ENCODE data around the gene SEC22B. TPM values are rescaled to one million over a fixed set of nuclear protein-coding genes. Genes with fewer than 3 reads are reported as not detected.
"Not testable (repeated sequence)": the region's sequence is repeated elsewhere in the genome, so short reads cannot be mapped to it uniquely, and the experiment has no call there.

SEC22B gene
- total RNA-seq, 1 experiment from 2014 or later: 38.4 TPM

DNA sequence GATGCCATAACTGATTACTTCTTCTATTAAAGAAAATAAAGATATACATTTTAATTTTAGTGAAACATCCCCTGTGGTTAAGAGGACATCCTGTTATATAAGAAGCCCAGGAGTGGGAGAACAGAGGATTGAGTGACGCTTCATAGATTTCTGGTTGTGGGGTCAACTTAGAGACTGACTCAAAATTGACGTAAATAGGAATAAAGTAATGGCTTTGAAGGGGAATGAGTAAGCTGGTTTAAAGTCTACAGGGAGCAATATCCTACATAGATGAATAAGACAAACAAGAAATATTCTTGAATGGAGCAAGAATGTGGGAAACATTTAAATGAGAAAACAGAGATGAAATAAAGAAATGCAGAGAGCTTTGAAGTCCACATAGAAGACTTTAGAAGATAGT is 60.2 kb downstream of the SEC22B start:
- DNase-seq (ENCODE audit: low read depth): not testable (repeated sequence)

DNA sequence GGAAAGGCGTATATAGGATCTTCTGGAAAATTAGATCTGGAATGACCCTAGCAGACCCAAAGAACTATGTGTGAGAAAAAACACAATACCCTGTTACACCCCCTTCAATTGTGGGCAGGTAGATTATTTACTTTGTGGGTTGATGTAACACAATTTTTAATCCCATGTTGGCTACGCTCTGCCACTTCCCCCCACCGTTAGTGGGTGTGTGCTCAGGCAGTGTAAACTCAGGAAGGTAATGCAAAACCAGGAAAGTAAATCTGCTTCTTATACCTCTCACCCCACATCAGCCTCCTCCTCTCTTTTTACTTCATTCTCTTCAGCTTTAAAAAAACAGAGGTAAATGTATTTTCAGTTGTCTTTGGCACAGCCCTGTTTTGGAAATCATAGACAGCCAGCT is 63.2 kb downstream of the SEC22B start:
- DNase-seq (ENCODE audit: low read depth): not testable (repeated sequence)

DNA sequence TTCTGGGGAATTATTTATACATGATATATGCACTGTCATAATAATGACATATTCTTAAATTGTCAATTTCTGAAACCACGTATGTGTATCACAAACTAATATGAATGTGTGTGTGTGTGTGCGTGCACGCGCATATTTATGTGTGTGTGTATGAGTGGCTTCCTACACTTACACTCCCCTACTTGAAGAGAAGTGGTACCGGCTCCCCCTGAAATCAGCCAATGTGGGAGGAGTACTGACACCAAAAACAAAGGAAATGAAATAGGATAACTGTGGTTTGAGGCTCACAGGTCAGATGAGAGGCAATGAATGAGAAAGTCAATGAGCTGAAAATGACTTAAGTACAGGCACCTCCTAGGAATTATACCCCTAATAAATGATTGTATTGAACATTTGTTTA is 64.1 kb downstream of the SEC22B start:
- DNase-seq (ENCODE audit: low read depth): peak; percentile 27

DNA sequence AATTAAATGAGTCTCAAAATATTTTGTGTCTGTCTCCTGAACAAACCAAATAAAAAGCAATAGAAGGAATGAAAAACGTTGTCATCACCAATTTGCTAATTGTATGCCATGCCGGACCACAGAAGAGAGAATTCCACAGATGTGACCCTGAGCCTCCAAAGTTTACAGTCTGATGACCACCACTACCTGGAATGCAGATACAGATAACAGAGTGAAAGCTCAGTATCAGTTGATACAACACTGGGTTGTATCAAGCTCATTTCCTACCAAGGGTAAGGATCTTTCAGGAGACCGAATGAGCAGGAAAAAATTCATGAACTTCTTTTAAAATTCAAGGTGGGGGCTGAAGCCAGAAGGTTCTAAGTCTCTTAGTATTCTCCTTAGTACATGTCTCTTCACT is 64.5 kb downstream of the SEC22B start:
- not testable (repeated sequence) for DNase-seq (ENCODE audit: low read depth)

DNA sequence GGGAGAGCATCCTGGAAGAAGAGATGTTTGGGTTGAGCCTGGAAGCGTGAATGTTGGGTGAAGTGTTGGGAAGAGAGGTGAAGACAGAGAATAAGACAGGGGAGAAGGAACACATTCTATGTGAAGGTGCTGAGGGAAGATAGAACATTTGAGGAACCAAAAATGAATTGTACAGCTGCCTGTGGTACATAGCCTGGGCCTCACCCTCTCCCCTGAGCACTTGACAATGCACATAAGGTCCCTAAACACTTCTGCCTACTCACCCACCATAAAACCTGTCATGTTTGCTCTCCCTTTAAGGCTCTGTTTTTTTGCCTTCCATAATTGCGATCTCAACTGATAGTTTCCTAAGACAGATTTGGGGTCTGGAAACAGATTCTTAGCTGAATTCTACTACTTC is 65.3 kb downstream of the SEC22B start:
- DNase-seq (ENCODE audit: low read depth): not testable (repeated sequence)

GRCh38 chr1:120109656-120110055 is 66.7 kb downstream of the SEC22B start:
- DNase-seq (ENCODE audit: low read depth): not testable (repeated sequence)

- DNase-seq (ENCODE audit: low read depth): not testable (repeated sequence)
Observed at GRCh38 chr1:120109180-120109579, 67.1 kb downstream of the SEC22B start.

GRCh38 chr1:120105288-120105687 is 71.0 kb downstream of the SEC22B start:
- not testable (repeated sequence) for DNase-seq (ENCODE audit: low read depth)

GRCh38 chr1:120103768-120104167 is 72.6 kb downstream of the SEC22B start:
- DNase-seq (ENCODE audit: low read depth): not testable (repeated sequence)

GRCh38 chr1:120101593-120101992 is 74.7 kb downstream of the SEC22B start:
- not testable (repeated sequence) for DNase-seq (ENCODE audit: low read depth)

Other genes with a start within 250 kb of the SEC22B start
- gene NOTCH2, start 106.9 kb downstream of the SEC22B start, total RNA-seq (2014; rRNA removed; shearing (Covaris generic)): 66.0 and 69.0 TPM in 2 replicates
- gene NBPF8, start 238.5 kb upstream of the SEC22B start, total RNA-seq (2014; rRNA removed; shearing (Covaris generic)): 3.9 and 5.2 TPM in 2 replicates

Measured in RPMI7951 (cell line).